ENCODE results near the gene DYRK4. TPM values are rescaled to one million over a fixed set of nuclear protein-coding genes. Genes with fewer than 3 reads are reported as not detected.

The DYRK4 gene
- total and polyA plus RNA-seq, 5 donors from 2014 or later: 11.4 to 43.1 (median 36.9) TPM

DNA sequence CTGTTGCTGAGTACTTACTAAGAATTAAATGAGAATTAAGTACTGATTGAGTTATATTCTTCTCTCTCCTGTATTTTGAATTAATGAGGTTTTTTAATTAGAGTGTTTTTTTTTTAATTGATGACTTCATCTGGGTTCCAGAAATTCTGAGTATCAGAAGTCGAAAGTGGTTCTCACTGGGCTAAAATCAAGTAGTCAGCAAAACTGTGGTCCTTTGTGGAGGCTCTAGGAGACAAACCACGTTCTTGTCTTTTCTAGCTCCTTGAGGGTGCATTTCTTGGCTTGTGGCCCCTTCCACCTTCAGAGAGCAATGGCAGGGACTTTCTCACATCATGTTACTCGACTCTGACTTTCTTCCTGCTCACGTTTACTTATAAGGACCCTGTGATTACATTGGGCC is 8.1 kb upstream of the DYRK4 start:
- ATAC-seq (ENCODE audit: low read depth in 2 of 2) (no peak), DNase-seq (no peak)
- Histone ChIP-seq H3K4me3 (ENCODE audit: low read depth, low read length) (no peak overlapping the region), H3K36me3 (ENCODE audit: control insufficient read depth, insufficient read depth, low read length) (no peaks in the 10 kb centered on the region), H3K4me1 (ENCODE audit: control insufficient read depth, insufficient read depth, low read length, poor library complexity, severe bottlenecking) (no peaks in the 10 kb centered on the region), H3K27ac (ENCODE audit: insufficient read depth, low read length, poor library complexity, severe bottlenecking) (no peak overlapping the region), H3K9me3 (ENCODE audit: control insufficient read depth in 2 of 2, low read length in 2 of 2) (no peaks in the 10 kb centered on the region), H3K27me3 (ENCODE audit: control insufficient read depth, insufficient read depth, low read length) (no peaks in the 10 kb centered on the region)
- H3K9me3 Mint-ChIP-seq: no peaks in the 10 kb centered on the region
- no peak overlapping the region for H3K4me3 Mint-ChIP-seq
- peaks cover 0 to 10% (median 0%) of the 10 kb centered on the region in 4 donors for H3K4me1 Mint-ChIP-seq
- H3K36me3 Mint-ChIP-seq: no peaks in the 10 kb centered on the region
- no peaks in the 10 kb centered on the region for H3K27me3 Mint-ChIP-seq
- peak overlapping the region in 1 of 3 donors; percentile 57 for H3K27ac Mint-ChIP-seq

- no peak for DNase-seq
- H3K27ac ChIP-seq (ENCODE audit: insufficient read depth, low read length, poor library complexity, severe bottlenecking): no peak overlapping the region
- H3K9me3 ChIP-seq (ENCODE audit: control insufficient read depth in 2 of 2, low read length in 2 of 2): no peaks in the 10 kb centered on the region
- H3K27me3 ChIP-seq (ENCODE audit: control insufficient read depth, insufficient read depth, low read length): no peaks in the 10 kb centered on the region
- peak overlapping the region in 1 of 3 donors; percentile 67 for H3K27ac Mint-ChIP-seq
- peaks cover 0 to 10% (median 0%) of the 10 kb centered on the region in 4 donors for H3K4me1 Mint-ChIP-seq
- H3K4me3 Mint-ChIP-seq: no peak overlapping the region
- H3K27me3 Mint-ChIP-seq: no peaks in the 10 kb centered on the region
- H3K36me3 Mint-ChIP-seq: no peaks in the 10 kb centered on the region
- ATAC-seq (ENCODE audit: low read depth in 2 of 2): no peak
- H3K9me3 Mint-ChIP-seq: peaks cover 0 to 1% (median 0%) of the 10 kb centered on the region in 7 donors
- H3K4me1 ChIP-seq (ENCODE audit: control insufficient read depth, insufficient read depth, low read length, poor library complexity, severe bottlenecking): no peaks in the 10 kb centered on the region
- no peak overlapping the region for H3K4me3 ChIP-seq (ENCODE audit: low read depth, low read length)
- H3K36me3 ChIP-seq (ENCODE audit: control insufficient read depth, insufficient read depth, low read length): no peaks in the 10 kb centered on the region
Observed at GRCh38 chr12:4555804-4556203, 6.2 kb upstream of the DYRK4 start.

DNA sequence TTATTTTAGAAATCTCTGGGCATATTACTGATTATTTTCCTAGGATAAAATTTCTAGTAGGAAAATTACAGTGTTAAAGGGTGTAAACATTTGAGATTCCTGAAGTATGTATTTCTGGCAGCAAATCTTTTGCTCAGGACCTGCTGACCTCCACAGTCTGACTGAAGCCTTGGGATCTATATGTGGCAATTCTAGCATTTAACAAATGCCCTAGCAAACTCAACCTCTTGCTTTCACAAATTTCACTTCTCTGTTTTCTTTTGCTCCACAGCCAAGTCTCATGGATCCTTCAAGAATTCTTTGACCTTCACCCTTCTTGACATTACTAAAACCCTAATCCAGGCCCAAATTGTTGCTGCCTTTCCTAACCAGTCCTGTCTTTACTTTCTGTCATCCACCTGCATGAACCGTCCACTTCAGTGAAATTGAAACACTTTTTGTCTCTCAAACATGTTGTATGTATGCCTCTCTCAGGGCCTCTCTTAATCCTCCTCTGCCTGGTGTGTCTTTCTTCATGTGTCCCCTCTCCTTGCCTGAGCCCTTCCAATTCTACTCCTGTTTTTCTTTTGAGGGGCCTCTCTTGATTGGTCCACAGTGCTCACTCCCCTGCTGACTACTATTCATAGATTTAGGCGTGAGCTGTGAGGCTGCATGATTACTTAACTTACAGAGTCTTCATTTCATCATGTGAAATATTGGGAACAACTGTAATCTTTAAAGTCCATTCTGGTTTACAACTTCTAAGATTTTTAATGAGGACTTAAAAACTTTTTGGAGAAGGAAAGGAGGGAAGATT is 5.1 kb upstream of the DYRK4 start:
- Mint-ChIP-seq H3K27me3 (no peaks in the 10 kb centered on the region), H3K36me3 (no peaks in the 10 kb centered on the region), H3K27ac (peak overlapping the region in 1 of 3 donors; percentile 1), H3K4me1 (peaks cover 0 to 10% (median 1%) of the 10 kb centered on the region in 4 donors), H3K9me3 (peaks cover 0 to 1% (median 0%) of the 10 kb centered on the region in 7 donors), H3K4me3 (no peak overlapping the region)
- no peaks in the 10 kb centered on the region for H3K36me3 ChIP-seq (ENCODE audit: control insufficient read depth, insufficient read depth, low read length)
- H3K4me3 ChIP-seq (ENCODE audit: low read depth, low read length): no peak overlapping the region
- no peak overlapping the region for H3K27ac ChIP-seq (ENCODE audit: insufficient read depth, low read length, poor library complexity, severe bottlenecking)
- H3K9me3 ChIP-seq (ENCODE audit: control insufficient read depth in 2 of 2, low read length in 2 of 2): no peaks in the 10 kb centered on the region
- no peaks in the 10 kb centered on the region for H3K4me1 ChIP-seq (ENCODE audit: control insufficient read depth, insufficient read depth, low read length, poor library complexity, severe bottlenecking)
- no peak for DNase-seq
- no peak for ATAC-seq (ENCODE audit: low read depth in 2 of 2)
- no peaks in the 10 kb centered on the region for H3K27me3 ChIP-seq (ENCODE audit: control insufficient read depth, insufficient read depth, low read length)

- Histone ChIP-seq H3K9me3 (ENCODE audit: control insufficient read depth in 2 of 2, low read length in 2 of 2) (no peaks in the 10 kb centered on the region), H3K27ac (ENCODE audit: insufficient read depth, low read length, poor library complexity, severe bottlenecking) (no peak overlapping the region), H3K27me3 (ENCODE audit: control insufficient read depth, insufficient read depth, low read length) (no peaks in the 10 kb centered on the region), H3K4me3 (ENCODE audit: low read depth, low read length) (no peak overlapping the region), H3K36me3 (ENCODE audit: control insufficient read depth, insufficient read depth, low read length) (no peaks in the 10 kb centered on the region), H3K4me1 (ENCODE audit: control insufficient read depth, insufficient read depth, low read length, poor library complexity, severe bottlenecking) (no peaks in the 10 kb centered on the region)
- peaks cover 2 to 10% (median 4%) of the 10 kb centered on the region in 4 donors for H3K4me1 Mint-ChIP-seq
- H3K36me3 Mint-ChIP-seq: no peaks in the 10 kb centered on the region
- no peak overlapping the region for H3K27ac Mint-ChIP-seq
- ATAC-seq (ENCODE audit: low read depth in 2 of 2) (no peak), DNase-seq (no peak)
- H3K4me3 Mint-ChIP-seq: no peak overlapping the region
- H3K9me3 Mint-ChIP-seq: peaks cover 0 to 1% (median 0%) of the 10 kb centered on the region in 7 donors
- no peaks in the 10 kb centered on the region for H3K27me3 Mint-ChIP-seq
Observed at GRCh38 chr12:4557586-4557985, 4.4 kb upstream of the DYRK4 start.

DNA sequence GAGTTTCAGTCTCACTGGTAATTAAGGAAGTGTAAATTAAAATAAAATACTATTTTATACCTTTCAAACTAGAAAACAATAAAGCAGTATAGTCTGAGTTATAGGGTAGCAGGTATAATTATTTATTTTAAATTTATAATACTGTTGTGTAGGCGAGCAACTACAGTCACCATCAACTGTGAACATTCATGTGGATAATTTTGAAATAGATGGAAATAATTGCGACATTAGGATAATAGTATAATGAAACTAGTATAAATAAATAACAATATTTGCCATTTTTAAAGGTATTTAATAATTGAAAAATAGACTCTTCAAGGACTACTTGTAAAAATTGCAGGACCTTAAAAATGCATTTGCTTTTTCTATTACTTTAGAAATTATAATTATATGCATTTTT is 3.8 kb upstream of the DYRK4 start:
- Mint-ChIP-seq H3K4me3 (no peak overlapping the region), H3K27me3 (no peaks in the 10 kb centered on the region), H3K9me3 (peaks cover 0 to 1% (median 0%) of the 10 kb centered on the region in 7 donors), H3K4me1 (peaks cover 2 to 10% (median 6%) of the 10 kb centered on the region in 4 donors), H3K27ac (no peak overlapping the region), H3K36me3 (no peaks in the 10 kb centered on the region)
- no peak for DNase-seq
- ATAC-seq (ENCODE audit: low read depth in 2 of 2): no peak
- no peak overlapping the region for H3K27ac ChIP-seq (ENCODE audit: insufficient read depth, low read length, poor library complexity, severe bottlenecking)
- H3K27me3 ChIP-seq (ENCODE audit: control insufficient read depth, insufficient read depth, low read length): no peaks in the 10 kb centered on the region
- H3K9me3 ChIP-seq (ENCODE audit: control insufficient read depth in 2 of 2, low read length in 2 of 2): no peaks in the 10 kb centered on the region
- H3K36me3 ChIP-seq (ENCODE audit: control insufficient read depth, insufficient read depth, low read length): no peaks in the 10 kb centered on the region
- H3K4me1 ChIP-seq (ENCODE audit: control insufficient read depth, insufficient read depth, low read length, poor library complexity, severe bottlenecking): no peaks in the 10 kb centered on the region
- no peak overlapping the region for H3K4me3 ChIP-seq (ENCODE audit: low read depth, low read length)

DNA sequence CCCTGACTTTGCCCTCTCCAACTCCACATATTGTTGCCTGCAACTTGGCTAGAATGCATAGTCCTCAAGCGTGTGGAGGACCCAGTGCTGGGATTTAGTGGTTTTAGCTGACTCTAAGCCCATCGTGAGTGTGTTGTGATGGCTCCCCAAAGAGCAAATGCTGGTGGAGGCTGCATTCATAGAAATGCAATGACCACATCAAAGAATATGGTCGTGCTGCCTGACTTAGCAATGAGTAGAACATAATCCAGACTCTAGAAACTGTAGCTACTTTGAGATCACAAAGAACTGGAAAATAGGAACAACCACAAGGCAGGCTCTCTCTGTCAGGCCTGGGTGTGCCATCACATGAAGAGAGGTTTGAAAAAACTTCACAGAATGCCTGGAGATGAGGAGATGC is 1.3 kb downstream of the DYRK4 start:
- no peaks in the 10 kb centered on the region for H3K27me3 ChIP-seq (ENCODE audit: control insufficient read depth, insufficient read depth, low read length)
- no peak overlapping the region for H3K27ac Mint-ChIP-seq
- no peak overlapping the region for H3K4me3 Mint-ChIP-seq
- H3K36me3 ChIP-seq (ENCODE audit: control insufficient read depth, insufficient read depth, low read length): no peaks in the 10 kb centered on the region
- H3K9me3 Mint-ChIP-seq: peaks cover 0 to 1% (median 0%) of the 10 kb centered on the region in 7 donors
- peaks cover 0 to 20% (median 6%) of the 10 kb centered on the region in 4 donors for H3K4me1 Mint-ChIP-seq
- DNase-seq: no peak
- no peaks in the 10 kb centered on the region for H3K9me3 ChIP-seq (ENCODE audit: control insufficient read depth in 2 of 2, low read length in 2 of 2)
- no peak overlapping the region for H3K27ac ChIP-seq (ENCODE audit: insufficient read depth, low read length, poor library complexity, severe bottlenecking)
- no peaks in the 10 kb centered on the region for H3K36me3 Mint-ChIP-seq
- H3K4me1 ChIP-seq (ENCODE audit: control insufficient read depth, insufficient read depth, low read length, poor library complexity, severe bottlenecking): no peaks in the 10 kb centered on the region
- H3K4me3 ChIP-seq (ENCODE audit: low read depth, low read length): no peak overlapping the region
- H3K27me3 Mint-ChIP-seq: no peaks in the 10 kb centered on the region
- ATAC-seq (ENCODE audit: low read depth in 2 of 2): no peak

DNA sequence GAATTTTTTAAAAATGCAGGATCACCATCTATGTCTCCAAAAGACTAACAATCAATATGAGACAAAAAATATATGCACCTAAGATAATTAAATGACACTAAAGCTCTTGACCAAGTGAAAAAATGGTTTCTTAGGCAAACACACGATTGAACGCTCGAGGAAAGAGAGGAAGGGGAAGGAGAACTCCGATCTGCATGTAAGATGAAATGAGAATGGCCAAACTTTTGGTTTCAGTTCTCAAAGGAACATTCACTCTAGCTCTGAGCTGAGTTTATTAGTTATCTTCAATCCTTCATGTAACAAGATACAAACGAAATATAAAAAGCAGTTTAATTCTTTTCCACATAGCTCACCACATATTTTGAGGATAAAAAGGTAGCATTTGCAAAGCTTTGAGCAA is 2.8 kb downstream of the DYRK4 start:
- Mint-ChIP-seq H3K4me1 (peaks cover 0 to 20% (median 6%) of the 10 kb centered on the region in 4 donors), H3K27ac (no peak overlapping the region)
- H3K4me3 ChIP-seq (ENCODE audit: low read depth, low read length): peak overlapping the region; percentile 66

DNA sequence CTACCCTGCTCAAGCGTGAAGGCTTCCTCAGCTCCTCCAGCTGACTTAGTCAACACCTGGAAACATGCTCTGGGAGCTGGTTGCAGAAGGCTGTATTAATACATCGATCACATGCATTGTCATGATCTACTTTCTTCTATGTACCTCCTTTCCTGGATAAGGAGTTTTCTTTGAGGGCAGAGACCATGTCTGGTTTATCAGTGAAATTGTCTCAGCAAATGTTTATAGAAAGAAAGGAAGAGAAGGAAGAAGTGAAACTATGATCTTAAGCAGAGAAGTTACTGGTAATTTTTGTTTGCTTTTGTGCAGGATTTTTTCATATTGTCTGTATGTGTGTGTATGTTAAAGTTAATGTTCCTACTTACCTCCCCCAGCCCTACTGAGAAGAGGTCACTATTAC is 4.5 kb downstream of the DYRK4 start:
- peaks cover 0 to 20% (median 6%) of the 10 kb centered on the region in 4 donors for H3K4me1 Mint-ChIP-seq
- no peaks in the 10 kb centered on the region for H3K27me3 Mint-ChIP-seq
- H3K36me3 Mint-ChIP-seq: no peaks in the 10 kb centered on the region
- Histone ChIP-seq H3K9me3 (ENCODE audit: control insufficient read depth in 2 of 2, low read length in 2 of 2) (no peaks in the 10 kb centered on the region), H3K27me3 (ENCODE audit: control insufficient read depth, insufficient read depth, low read length) (no peaks in the 10 kb centered on the region), H3K27ac (ENCODE audit: insufficient read depth, low read length, poor library complexity, severe bottlenecking) (no peak overlapping the region), H3K4me3 (ENCODE audit: low read depth, low read length) (no peak overlapping the region), H3K4me1 (ENCODE audit: control insufficient read depth, insufficient read depth, low read length, poor library complexity, severe bottlenecking) (no peaks in the 10 kb centered on the region), H3K36me3 (ENCODE audit: control insufficient read depth, insufficient read depth, low read length) (no peaks in the 10 kb centered on the region)
- H3K27ac Mint-ChIP-seq: no peak overlapping the region
- no peak for DNase-seq
- peak overlapping the region in 1 of 4 donors; percentile 47 for H3K4me3 Mint-ChIP-seq
- H3K9me3 Mint-ChIP-seq: peaks cover 0 to 2% (median 0%) of the 10 kb centered on the region in 7 donors
- no peak for ATAC-seq (ENCODE audit: low read depth in 2 of 2)

More for the DNA sequence above, 2.8 kb downstream of the DYRK4 start:
- Mint-ChIP-seq H3K9me3 (peaks cover 0 to 1% (median 0%) of the 10 kb centered on the region in 7 donors), H3K36me3 (no peaks in the 10 kb centered on the region), H3K27me3 (no peaks in the 10 kb centered on the region), H3K4me3 (peak overlapping the region in 3 of 4 donors; percentile 0 to 32 (median 3))
- no peaks in the 10 kb centered on the region for H3K4me1 ChIP-seq (ENCODE audit: control insufficient read depth, insufficient read depth, low read length, poor library complexity, severe bottlenecking)
- no peaks in the 10 kb centered on the region for H3K9me3 ChIP-seq (ENCODE audit: control insufficient read depth in 2 of 2, low read length in 2 of 2)
- no peaks in the 10 kb centered on the region for H3K36me3 ChIP-seq (ENCODE audit: control insufficient read depth, insufficient read depth, low read length)
- H3K27ac ChIP-seq (ENCODE audit: insufficient read depth, low read length, poor library complexity, severe bottlenecking): no peak overlapping the region
- ATAC-seq (ENCODE audit: low read depth in 2 of 2) (peak in 1 of 2 donors; percentile 42), DNase-seq (peak in 1 of 3 donors; percentile 33)
- no peaks in the 10 kb centered on the region for H3K27me3 ChIP-seq (ENCODE audit: control insufficient read depth, insufficient read depth, low read length)
